GM18511 (cell line): Measurements from ENCODE around the gene SERINC5.

Source experiments
- ATAC-seq: cut with Tn5 transposase; IDR thresholded peaks from one replicate; pipeline ENCODE4 v1.9.1; 2021; ENCODE audit warnings: mild to moderate bottlenecking, moderate library complexity; ENCODE audit not compliant: unreplicated experiment

The SERINC5 gene

DNA sequence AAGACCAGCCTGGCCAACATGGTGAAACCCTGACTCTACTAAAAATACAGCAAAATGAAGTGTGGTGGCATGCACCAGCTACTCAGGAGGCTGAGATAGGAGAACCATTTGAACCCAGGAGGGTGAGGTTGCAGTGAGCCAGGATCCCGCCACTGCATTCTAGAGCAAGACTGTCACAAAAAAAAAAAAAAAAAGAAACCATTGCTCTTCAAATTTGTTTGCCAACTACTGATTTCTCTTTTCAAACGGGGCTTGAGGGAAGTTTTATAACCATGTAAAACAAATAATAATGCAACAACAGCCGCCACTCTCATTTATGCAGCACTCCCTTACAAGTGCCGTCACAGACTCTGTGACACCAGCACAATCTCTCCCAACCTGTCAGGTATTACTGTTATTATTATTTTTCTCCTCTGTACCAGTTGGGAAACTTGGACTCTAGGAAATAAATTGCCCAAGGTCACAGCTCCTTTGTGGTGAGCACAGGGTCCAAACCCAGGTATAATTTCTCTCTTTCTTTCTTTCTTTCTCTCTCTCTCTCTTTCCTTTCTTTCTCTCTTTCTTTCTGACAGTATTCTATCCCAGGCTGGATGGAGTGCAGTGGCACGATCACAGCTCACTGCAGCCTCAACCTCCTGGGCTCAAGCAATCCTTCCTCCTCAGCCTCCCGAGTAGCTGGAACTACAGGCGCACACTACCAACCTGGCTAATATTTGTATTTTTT is 25.4 kb downstream of the SERINC5 start:
- ATAC-seq: no peak

DNA sequence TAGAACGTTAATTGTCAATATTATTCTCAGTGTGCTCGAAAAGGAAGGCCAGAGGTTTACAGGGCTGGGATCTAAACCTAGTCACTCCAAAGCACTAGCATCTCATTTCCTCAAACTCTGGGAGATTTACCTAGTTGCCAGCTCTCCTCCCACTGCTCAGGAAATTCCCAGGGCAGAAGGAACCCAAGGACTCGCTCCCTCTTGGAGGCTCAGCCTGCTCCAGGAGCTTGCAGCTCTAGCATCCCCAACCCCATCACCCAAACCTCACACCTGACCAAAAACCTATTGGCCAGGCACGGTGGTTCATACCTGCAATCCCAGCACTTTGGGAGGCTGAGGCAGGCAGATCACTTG is 26.0 kb downstream of the SERINC5 start:
- ATAC-seq: no peak

DNA sequence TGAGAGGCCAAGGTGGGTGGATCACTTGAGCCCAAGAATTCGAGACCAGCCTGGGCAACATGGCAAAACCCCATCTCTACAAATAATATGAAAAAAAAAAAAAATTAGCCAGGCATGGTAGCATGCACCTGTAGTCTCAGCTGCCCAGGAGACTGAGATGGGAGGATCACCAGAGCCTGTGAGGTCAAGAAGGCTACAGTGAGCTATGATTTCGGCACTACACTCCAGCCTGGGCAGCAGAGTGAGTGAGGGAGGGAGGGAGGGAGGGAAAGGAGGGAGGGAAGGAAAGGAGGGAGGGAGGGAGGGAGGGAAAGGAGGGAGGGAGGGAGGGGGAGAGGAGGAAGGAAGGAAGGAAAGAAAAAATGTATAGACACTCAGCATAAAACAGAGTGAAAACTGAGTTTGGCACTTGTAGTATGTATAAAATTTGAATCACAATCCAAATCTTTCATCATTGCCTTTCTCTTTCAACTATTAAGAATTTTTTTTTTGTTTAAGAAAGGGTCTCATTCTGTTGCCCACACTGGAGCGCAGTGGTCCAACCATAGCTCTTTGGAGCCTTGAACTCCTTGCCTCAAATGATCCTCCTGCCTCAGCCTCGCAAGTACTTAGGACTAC is 27.8 kb downstream of the SERINC5 start:
- ATAC-seq: no peak

GRCh38 chr5:80225934-80226326 is 29.9 kb downstream of the SERINC5 start:
- no peak for ATAC-seq

- ATAC-seq: no peak
Observed at GRCh38 chr5:80225189-80225933, 30.5 kb downstream of the SERINC5 start.

DNA sequence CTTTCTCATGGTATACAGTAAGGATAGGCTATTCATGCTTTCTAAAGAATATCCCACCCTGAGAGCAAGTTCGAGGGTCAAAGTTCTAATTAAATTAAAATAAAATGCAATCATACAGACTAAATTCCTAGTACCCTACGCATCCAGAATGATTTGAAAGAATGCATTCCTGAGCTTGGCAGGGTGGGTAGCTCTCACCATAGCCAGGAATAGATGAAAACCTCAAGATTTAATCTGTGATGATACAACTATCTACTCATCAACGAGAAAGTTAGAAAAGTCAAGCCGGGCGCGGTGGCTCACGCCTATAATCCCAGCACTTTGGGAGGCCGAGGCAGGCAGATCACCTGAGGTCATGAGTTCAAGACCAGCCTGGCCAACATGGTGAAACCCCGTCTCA is 32.3 kb downstream of the SERINC5 start:
- ATAC-seq: no peak

DNA sequence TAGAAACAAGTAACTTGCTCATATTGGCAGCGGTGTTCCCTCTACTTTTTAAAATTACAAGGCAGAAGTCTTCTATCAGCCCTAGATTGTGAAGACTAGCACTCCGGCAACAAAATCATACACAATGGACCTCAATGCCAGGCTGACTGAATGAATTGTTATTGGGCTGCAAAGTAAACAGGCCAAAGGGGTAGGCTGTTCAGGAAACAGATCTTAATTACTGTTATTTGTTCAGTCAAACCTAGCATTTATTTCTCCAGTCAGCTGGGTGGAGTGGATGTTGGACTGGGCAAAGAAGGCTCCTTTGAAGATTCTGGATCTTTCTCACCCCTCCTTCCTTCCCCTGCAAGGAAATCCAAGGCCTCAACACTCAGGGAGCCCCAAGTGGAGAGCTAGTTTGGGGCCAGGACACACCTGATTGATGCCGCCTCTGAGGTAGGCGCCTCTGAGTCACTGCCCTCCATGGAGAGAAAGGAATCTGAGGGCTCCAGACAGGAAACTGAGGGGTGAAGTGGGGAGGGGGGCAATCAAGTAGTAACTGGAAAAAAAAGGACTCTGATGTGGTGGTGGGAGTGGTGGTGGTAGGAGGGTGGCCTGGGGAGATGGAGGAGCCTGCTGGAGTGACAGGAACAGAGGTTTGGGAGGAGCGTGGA is 35.5 kb downstream of the SERINC5 start:
- no peak for ATAC-seq

DNA sequence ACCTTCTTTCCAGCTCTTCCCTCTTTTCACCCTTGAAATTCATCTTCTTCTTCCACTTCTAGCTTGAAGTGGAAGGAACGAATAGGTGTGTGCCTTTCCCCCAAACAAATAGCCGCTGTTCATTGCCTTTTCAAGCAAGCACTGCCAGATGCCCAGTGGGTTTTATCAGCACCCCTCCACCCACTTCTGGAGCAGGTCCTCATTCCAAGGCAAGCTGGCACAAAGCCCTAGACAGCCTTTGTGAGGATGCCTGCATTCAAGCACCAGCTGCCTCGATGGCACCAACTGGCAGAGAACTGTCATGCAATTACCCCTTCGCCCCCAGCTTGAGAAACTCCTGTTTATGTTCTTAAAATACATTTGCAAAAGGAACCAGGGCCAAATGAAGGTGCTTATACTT is 36.5 kb downstream of the SERINC5 start:
- ATAC-seq: no peak

GRCh38 chr5:80217667-80218066 is 38.2 kb downstream of the SERINC5 start:
- ATAC-seq: no peak

GRCh38 chr5:80216753-80217596 is 38.9 kb downstream of the SERINC5 start:
- no peak for ATAC-seq

GRCh38 chr5:80216096-80216495 is 39.8 kb downstream of the SERINC5 start:
- ATAC-seq: no peak

GRCh38 chr5:80215523-80215922 is 40.3 kb downstream of the SERINC5 start:
- no peak for ATAC-seq

DNA sequence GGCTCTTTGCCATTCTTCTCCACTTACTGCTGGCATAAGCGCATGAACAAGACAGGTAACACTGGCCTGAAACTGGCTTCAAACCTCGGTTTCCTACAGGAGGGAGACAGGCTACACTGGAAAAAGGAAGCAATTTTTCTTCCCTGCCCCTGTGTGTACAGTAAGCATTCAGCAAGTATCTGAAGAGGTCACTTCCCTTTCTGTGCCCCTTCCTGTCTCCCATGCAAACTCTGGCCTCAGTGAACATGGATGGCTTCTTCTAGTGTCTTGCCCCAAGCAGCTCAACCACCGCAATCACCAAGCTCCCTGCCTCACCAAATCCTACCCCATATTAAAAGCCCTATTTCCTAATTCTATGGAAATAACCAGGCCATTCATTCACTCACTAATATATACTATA is 42.4 kb downstream of the SERINC5 start:
- no peak for ATAC-seq

GRCh38 chr5:80212171-80212667 is 43.6 kb downstream of the SERINC5 start:
- no peak for ATAC-seq

DNA sequence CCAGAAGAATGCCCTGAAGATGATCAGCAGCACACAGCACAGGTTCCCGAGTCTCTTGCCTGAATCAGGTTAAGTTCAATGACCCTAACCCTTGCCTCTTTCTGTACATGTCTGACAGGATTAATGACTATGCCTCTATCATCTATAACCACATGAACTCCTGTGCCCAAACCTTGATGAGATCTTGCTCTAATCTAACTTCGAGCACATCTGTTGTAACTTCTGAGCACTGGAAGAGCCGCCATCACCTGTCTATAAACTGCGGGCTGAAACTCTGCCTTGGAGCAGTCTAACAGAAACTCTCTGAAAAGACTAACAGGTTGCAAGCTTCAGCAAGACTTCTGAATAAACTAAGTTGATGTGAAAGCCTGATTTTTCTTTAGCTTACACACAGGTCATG is 44.5 kb downstream of the SERINC5 start:
- ATAC-seq: no peak

GRCh38 chr5:80210014-80210413 is 45.8 kb downstream of the SERINC5 start:
- no peak for ATAC-seq

DNA sequence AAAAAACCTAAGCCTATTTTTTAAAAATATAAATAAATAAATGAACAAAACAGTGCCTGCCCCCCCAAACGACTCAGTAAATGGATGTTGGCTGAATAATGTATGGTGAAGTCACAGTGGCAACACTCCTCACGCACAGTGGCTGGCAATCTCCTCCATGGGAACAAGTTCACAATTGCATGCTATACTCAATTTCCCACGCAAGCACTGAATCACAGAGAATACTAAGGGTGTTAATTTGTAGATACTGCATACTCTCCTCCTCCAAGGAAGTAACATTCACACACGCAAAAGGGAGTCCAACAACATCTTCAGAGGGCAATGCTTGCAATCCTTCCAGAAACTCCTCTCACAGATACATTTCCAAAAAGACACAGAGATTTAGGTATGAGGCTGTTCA is 47.5 kb downstream of the SERINC5 start:
- no peak for ATAC-seq

- ATAC-seq: no peak
Observed at GRCh38 chr5:80207832-80208231, 48.0 kb downstream of the SERINC5 start.

DNA sequence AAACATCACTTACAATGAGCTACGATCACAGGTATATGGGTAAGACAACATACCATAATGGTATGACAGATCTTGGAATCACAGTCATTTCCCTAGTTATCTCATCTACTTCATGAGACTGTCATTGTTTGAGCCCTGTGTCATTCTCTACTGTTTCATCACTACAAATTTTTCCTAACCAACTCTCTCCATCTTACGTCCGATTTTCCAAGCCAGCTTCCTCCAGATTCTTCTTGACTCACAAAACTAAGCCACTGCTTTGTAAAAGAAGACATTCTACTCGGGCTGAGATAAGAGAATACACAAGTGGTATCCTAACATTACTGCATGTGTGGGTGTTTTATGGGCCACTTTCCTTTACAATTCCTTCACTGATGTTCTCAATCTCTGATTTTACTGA is 49.6 kb downstream of the SERINC5 start:
- no peak for ATAC-seq

- no peak for ATAC-seq
Observed at GRCh38 chr5:80205846-80206245, 50.0 kb downstream of the SERINC5 start.
